Measurements from ENCODE around the gene TNFRSF6B. TPM values are rescaled to one million over a fixed set of nuclear protein-coding genes. Genes with fewer than 3 reads are reported as not detected.

Gene TNFRSF6B
- total RNA-seq, 3 donors from 2014 or later (not counting 1 experiment from before 2014, with no cell fraction given) = not detected

DNA sequence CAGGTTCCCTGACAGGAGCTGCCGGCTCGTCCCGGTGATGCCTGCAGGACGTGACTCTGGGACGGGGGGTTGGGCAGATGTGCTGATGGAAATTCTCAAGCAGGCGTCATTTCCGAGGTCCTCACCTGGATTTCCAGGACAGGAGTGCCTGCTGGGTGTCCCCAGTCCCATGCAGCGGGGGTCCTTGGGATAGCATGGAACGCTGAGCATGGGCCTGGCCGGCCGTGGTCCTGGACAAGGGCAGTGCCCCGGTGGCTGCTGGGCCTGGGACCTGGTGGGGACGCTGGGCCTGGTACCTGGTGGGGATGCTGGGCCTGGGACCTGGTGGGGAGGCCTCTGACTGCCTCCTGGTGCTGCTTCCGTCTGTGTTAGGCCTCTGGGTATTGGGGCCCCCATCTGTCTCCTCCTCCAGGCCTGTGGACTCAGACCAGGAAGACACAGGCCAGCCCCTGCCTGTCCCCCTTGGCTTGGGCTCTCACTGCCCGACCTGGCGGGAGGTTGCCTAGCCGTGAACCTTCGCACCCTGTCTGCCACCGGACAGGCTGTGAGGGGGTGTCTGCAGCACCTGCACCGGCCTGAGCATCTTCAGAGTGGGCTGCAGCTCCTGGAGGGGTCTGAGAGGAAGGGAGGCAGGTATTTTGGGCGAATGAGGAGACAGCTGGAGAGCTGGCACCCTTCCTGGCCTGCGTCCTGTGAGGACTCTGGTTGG lies 32.2 kb upstream of the TNFRSF6B start:
- WGBS (ENCODE audit: insufficient coverage) = 96% methylated on average over 22 of the region's 22 CpGs
- Mint-ChIP-seq H3K9me3 (no peaks in the 10 kb centered on the region), H3K36me3 (no peaks in the 10 kb centered on the region), H3K4me1 (peaks cover 5 to 6% of the 10 kb centered on the region in 2 donors), H3K4me3 (no peak overlapping the region), H3K27me3 (ENCODE audit: low read depth in 2 of 2) (no peaks in the 10 kb centered on the region), H3K27ac (no peak overlapping the region)
- no peaks in the 10 kb centered on the region for H3K27me3 ChIP-seq (ENCODE audit: control insufficient read depth, insufficient read depth, low read length)
- intact Hi-C loops (cut with micrococcal nuclease) = no loop called here
- ATAC-seq = no peak
- peaks cover 2% of the 10 kb centered on the region for H3K4me1 ChIP-seq (ENCODE audit: control insufficient read depth, insufficient read depth, low read length)
- no peak for DNase-seq
- no peak overlapping the region for H3K27ac ChIP-seq (ENCODE audit: low read length)
- peaks cover 17% of the 10 kb centered on the region for H3K36me3 ChIP-seq (ENCODE audit: control insufficient read depth, insufficient read depth, low read length)
- no peak overlapping the region for H3K4me3 ChIP-seq (ENCODE audit: low read length)
- TF ChIP-seq, protein P1, sequence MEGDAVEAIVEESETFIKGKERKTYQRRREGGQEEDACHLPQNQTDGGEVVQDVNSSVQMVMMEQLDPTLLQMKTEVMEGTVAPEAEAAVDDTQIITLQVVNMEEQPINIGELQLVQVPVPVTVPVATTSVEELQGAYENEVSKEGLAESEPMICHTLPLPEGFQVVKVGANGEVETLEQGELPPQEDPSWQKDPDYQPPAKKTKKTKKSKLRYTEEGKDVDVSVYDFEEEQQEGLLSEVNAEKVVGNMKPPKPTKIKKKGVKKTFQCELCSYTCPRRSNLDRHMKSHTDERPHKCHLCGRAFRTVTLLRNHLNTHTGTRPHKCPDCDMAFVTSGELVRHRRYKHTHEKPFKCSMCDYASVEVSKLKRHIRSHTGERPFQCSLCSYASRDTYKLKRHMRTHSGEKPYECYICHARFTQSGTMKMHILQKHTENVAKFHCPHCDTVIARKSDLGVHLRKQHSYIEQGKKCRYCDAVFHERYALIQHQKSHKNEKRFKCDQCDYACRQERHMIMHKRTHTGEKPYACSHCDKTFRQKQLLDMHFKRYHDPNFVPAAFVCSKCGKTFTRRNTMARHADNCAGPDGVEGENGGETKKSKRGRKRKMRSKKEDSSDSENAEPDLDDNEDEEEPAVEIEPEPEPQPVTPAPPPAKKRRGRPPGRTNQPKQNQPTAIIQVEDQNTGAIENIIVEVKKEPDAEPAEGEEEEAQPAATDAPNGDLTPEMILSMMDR (IDR thresholded peaks at IDR 0.05) = no peak
- no peaks in the 10 kb centered on the region for H3K9me3 ChIP-seq (ENCODE audit: control insufficient read depth, insufficient read depth, low read length)

DNA sequence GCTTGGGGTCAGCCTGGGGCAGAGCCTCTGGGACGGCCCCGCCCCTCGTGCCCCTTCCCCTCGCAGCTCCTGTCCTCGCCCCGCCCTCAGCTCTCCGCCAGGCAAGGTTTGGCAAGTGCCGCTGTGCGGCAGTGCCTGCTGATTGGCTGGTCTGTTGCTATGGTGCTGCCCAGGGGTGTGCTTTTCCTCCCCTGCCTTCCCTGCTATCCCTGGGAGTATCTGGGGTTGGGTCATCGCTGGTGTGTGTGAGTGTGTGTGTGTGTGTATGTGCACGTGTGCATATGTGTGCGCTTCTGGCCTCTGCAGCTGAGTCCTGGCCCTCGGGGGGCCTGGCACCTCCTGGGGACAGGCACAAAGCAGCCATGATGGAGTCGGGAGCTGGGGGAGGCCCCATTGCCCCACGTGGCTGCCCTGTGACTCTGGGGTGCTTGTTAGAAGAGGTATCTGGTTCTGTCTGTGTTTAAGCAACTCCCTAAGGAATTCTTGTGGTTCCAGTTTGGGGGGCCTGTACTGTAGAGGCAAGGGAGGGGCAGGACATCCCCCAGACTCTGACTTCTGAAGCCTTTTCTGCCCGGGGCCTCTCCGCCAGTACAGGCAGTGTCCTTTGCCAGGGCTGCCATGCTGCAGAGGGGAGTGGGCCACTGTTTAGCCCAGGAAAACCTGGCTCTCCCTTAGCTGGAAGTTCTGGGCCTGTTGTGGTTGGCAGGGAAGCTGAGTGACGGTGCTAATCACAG lies 31.4 kb upstream of the TNFRSF6B start:
- Mint-ChIP-seq H3K4me3 (no peak overlapping the region), H3K9me3 (no peaks in the 10 kb centered on the region), H3K27me3 (ENCODE audit: low read depth in 2 of 2) (no peaks in the 10 kb centered on the region), H3K27ac (no peak overlapping the region), H3K4me1 (no peaks in the 10 kb centered on the region), H3K36me3 (no peaks in the 10 kb centered on the region)
- H3K4me1 ChIP-seq (ENCODE audit: control insufficient read depth, insufficient read depth, low read length) = no peaks in the 10 kb centered on the region
- intact Hi-C loops (cut with micrococcal nuclease) = no loop called here
- no peak for DNase-seq
- no peaks in the 10 kb centered on the region for H3K27me3 ChIP-seq (ENCODE audit: control insufficient read depth, insufficient read depth, low read length)
- H3K9me3 ChIP-seq (ENCODE audit: control insufficient read depth, insufficient read depth, low read length) = no peaks in the 10 kb centered on the region
- H3K27ac ChIP-seq (ENCODE audit: low read length) = no peak overlapping the region
- peaks cover 17% of the 10 kb centered on the region for H3K36me3 ChIP-seq (ENCODE audit: control insufficient read depth, insufficient read depth, low read length)
- WGBS (ENCODE audit: insufficient coverage) = 91% methylated on average over 18 of the region's 18 CpGs
- no peak for ATAC-seq
- no peak overlapping the region for H3K4me3 ChIP-seq (ENCODE audit: low read length)
- TF ChIP-seq, protein P1 (IDR thresholded peaks at IDR 0.05) = no peak

DNA sequence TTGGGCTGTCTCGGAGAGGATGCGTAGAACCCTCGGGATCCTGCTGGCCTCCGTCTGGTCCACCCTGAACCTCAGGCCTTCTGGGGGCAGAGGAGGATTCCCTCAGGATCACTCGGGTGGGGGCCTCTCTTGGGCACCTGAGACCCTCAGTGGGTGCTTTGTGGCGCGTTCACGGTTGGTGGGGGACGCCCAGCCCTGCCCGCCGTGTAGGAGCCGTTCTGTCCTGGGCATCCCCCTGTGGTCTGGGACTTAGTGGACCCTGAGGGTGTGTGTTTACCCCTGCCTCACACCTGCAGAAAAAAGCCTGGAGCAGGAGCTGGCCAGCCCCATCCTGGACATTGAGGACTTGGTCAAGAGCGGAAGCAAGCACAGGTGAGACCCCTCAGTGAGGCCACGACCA lies 30.7 kb upstream of the TNFRSF6B start:
- Mint-ChIP-seq H3K36me3 (no peaks in the 10 kb centered on the region), H3K4me1 (no peaks in the 10 kb centered on the region), H3K27me3 (ENCODE audit: low read depth in 2 of 2) (no peaks in the 10 kb centered on the region), H3K9me3 (no peaks in the 10 kb centered on the region), H3K4me3 (no peak overlapping the region), H3K27ac (no peak overlapping the region)
- TF ChIP-seq, protein P1 (IDR thresholded peaks at IDR 0.05) = no peak
- DNase-seq (no peak), ATAC-seq (no peak)
- H3K4me1 ChIP-seq (ENCODE audit: control insufficient read depth, insufficient read depth, low read length) = no peaks in the 10 kb centered on the region
- intact Hi-C loops (cut with micrococcal nuclease) = no loop called here
- WGBS (ENCODE audit: insufficient coverage) = 97% methylated on average over 14 of the region's 14 CpGs
- no peak overlapping the region for H3K4me3 ChIP-seq (ENCODE audit: low read length)
- no peaks in the 10 kb centered on the region for H3K27me3 ChIP-seq (ENCODE audit: control insufficient read depth, insufficient read depth, low read length)
- H3K9me3 ChIP-seq (ENCODE audit: control insufficient read depth, insufficient read depth, low read length) = no peaks in the 10 kb centered on the region
- no peak overlapping the region for H3K27ac ChIP-seq (ENCODE audit: low read length)
- H3K36me3 ChIP-seq (ENCODE audit: control insufficient read depth, insufficient read depth, low read length) = peaks cover 17% of the 10 kb centered on the region

Measured in natural killer cell (primary cell).